Measurements from ENCODE around the gene RILPL1.
"Not testable (repeated sequence)": the region's sequence is repeated elsewhere in the genome, so short reads cannot be mapped to it uniquely, and the experiment has no call there.

DNA sequence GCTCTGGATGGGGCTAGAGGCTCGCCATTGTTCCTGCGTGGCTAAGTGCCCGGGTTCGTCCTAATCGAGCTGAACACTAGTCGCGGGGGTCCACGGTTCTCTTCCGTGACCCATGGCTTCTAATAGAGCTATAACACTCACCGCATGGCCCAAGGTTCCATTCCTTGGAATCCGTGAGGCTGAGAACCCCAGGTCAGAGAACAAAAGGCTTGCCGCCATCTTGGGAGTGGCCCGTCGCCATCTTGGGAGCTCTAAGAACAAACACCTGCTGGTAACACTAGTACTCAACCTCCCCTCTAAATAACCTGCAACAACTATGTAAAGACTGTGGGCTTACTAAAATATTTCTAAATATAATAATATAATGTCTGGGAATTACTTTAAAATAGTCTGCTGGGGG is 25.0 kb upstream of the RILPL1 start:
- not testable (repeated sequence) for TF ChIP-seq CTCF, POLR2A (IDR thresholded peaks at IDR 0.05)
